ENCODE data around the gene RET. TPM values are rescaled to one million over a fixed set of nuclear protein-coding genes. Genes with fewer than 3 reads are reported as not detected.

The RET gene
- total and polyA plus RNA-seq, 7 experiments from 2014 or later = 0.13 to 0.44 (median 0.20) TPM; not detected in 4

DNA sequence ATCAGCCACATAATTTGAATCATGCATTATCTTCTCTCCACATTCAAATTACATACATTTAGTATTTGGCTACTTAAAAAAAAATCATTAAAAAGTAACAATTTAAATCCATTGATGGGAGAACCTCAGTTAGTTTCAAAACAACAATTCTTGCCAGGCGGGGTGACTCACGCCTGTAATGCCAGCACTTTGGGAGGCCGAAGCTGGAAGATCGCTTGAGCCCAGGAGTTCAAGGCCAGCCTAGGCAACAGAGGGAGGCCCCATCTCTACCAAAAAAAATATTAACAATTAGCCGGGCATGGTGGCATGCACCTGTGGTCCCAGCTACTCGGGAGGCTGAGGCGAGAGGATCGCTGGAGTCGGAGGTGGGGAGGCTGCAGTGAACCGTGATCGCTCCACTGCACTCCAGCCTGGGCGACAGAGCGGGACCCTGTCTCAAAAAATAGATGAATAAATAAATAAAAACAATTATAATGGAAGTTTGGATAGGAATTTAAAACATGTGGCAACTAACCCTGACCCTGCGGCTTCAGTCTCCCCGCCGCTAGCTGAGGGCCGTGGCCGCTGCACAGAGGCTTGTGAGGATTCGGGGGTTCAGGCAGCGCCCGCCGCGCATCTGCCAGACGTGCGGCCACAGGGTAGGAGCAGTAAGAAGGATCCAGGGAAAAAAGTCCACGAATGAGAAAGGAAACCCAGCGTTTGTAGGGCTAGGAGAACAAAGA, 60.3 kb downstream of the RET start:
- Histone ChIP-seq H3K9me3 (ENCODE audit: control insufficient read depth in 2 of 3, low read length in 3 of 3) (no peaks in the 10 kb centered on the region), H3K27ac (ENCODE audit: low read depth, low read length) (peak overlapping the region; percentile 93), H3K36me3 (ENCODE audit: control insufficient read depth in 2 of 3, insufficient read depth in 3 of 3, low read length in 3 of 3) (peaks cover 0 to 3% (median 0%) of the 10 kb centered on the region in 3 experiments), H3K27me3 (ENCODE audit: control insufficient read depth in 2 of 2, insufficient read depth in 2 of 2, low read length in 2 of 2) (no peaks in the 10 kb centered on the region), H3K4me3 (ENCODE audit: low read length) (peak overlapping the region; percentile 83), H3K4me1 (ENCODE audit: control insufficient read depth in 2 of 2, insufficient read depth in 2 of 2, low read length in 2 of 2) (peaks cover 21 to 24% of the 10 kb centered on the region in 2 donors)
- H3K27ac Mint-ChIP-seq = peak overlapping the region; percentile 78 to 100 (median 90)
- H3K36me3 Mint-ChIP-seq = peaks cover 0 to 22% (median 4%) of the 10 kb centered on the region in 5 donors
- DNase-seq (no peak), ATAC-seq (no peak)
- CTCF ChIA-PET = no interaction called here
- peak overlapping the region; percentile 83 to 98 (median 92) for H3K4me3 Mint-ChIP-seq
- peaks cover 0 to 2% (median 0%) of the 10 kb centered on the region in 5 donors for H3K27me3 Mint-ChIP-seq
- intact Hi-C loops (cut with micrococcal nuclease) = loop anchor here in 1 of 2 donors (5.0 to 10.0 kb wide), 4 partner anchors 155 to 582 kb away; partner anchors contain the start of genes ZNF32 and ZNF33B
- H3K9me3 Mint-ChIP-seq = no peaks in the 10 kb centered on the region
- POLR2A ChIA-PET = interaction anchor here (0.7 to 4.4 kb wide), 10 partner anchors 9 to 512 kb away, joined by 3 to 46 read pairs (median 4); partner anchors contain the start of gene ZNF32
- H3K4me1 Mint-ChIP-seq = peaks cover 34 to 70% (median 48%) of the 10 kb centered on the region in 7 donors

DNA sequence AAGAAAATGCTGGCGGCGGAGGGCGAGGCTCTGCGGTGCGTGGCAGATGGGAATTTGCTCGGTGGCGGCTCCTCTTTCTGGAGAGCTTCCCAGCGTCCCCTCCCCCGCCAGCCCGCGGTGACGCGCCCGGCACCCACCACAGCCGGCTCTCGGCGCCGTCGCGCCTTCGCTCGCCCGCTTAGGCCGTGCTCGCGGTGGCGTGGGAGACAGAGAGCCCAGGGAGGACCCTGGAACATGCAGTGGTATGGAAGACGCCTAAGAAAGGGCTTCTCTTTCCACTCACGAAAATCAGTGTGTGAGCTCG, 60.8 kb downstream of the RET start:
- ATAC-seq (peak; percentile 12), DNase-seq (peak in 3 of 9 donors; percentile 10 to 62 (median 32))
- Mint-ChIP-seq H3K27ac (peak overlapping the region; percentile 78 to 100 (median 90)), H3K9me3 (no peaks in the 10 kb centered on the region), H3K36me3 (peaks cover 0 to 25% (median 4%) of the 10 kb centered on the region in 5 donors), H3K4me1 (peaks cover 38 to 71% (median 53%) of the 10 kb centered on the region in 7 donors), H3K4me3 (peak overlapping the region; percentile 83 to 98 (median 92)), H3K27me3 (peaks cover 0 to 2% (median 0%) of the 10 kb centered on the region in 5 donors)
- Histone ChIP-seq H3K36me3 (ENCODE audit: control insufficient read depth in 2 of 3, insufficient read depth in 3 of 3, low read length in 3 of 3) (peaks cover 0 to 3% (median 0%) of the 10 kb centered on the region in 3 experiments), H3K27ac (ENCODE audit: low read depth, low read length) (peak overlapping the region; percentile 93), H3K4me1 (ENCODE audit: control insufficient read depth in 2 of 2, insufficient read depth in 2 of 2, low read length in 2 of 2) (peaks cover 24 to 25% of the 10 kb centered on the region in 2 donors), H3K27me3 (ENCODE audit: control insufficient read depth in 2 of 2, insufficient read depth in 2 of 2, low read length in 2 of 2) (no peaks in the 10 kb centered on the region), H3K4me3 (ENCODE audit: low read length) (peak overlapping the region; percentile 83), H3K9me3 (ENCODE audit: control insufficient read depth in 2 of 3, low read length in 3 of 3) (no peaks in the 10 kb centered on the region)
- ChIA-PET CTCF (interaction anchor here (0.8 to 2.3 kb wide), 2 partner anchors 16 to 67 kb away, joined by 4 to 7 read pairs; no protein-coding TSS in a partner anchor), POLR2A (interaction anchor here (0.8 to 4.4 kb wide), 15 partner anchors 10 to 511 kb away, joined by 3 to 46 read pairs (median 4); partner anchors contain the start of genes HNRNPF and ZNF32)
- intact Hi-C loops (cut with micrococcal nuclease) = loop anchor here (1.0 to 10.0 kb wide), 20 partner anchors 8 to 585 kb away; partner anchors contain the start of genes HNRNPF (in 2 of the 2), ZNF32 (in 2 of the 2), ZNF33B (in 2 of the 2) and BMS1 (in 1 of the 2)

DNA sequence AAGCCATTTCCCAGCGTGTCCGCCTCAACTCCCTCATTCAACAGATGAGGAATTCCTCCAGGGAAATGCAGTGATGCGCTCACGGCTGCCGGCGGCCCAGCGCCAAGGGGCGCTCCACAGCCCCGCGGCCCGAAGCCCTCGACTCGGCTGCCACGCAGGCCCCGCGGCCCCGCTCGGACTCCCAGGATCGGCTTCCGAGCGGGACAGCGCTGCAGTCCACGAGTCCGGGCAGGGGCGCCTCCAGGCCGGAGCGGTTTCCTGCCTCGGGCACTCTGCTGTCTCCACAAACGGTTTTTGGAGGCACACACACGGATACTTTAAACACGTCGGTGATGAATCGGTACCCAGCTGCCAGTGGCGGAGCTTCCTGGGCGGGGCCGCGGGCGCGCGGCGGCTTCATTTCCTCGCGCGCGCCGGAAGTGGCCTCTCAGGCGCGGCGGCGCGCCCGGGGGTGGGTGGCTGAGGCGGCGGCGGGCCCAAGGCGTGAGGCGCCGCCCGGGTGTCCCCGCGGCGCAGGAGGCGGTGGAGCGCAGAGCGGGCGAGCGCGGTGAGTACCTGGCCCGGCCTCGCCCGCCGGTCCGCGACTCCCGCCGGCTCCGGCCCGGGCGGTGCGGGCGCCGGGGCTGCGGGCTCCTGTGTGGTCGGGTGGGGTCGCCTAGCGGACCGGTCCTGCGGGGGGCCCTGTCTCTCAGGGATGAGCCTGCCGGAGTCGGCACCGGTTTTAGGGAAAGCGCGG, 61.3 kb downstream of the RET start, which contains the start of gene CSGALNACT2:
Gene CSGALNACT2 (plus strand): TSS at position 425 of the 736 bp plus-strand sequence. CDS start 16,705 bp downstream, outside the sequence.
- Mint-ChIP-seq H3K27ac (peak within 1 kb of the TSS; percentile 95 to 100 (median 99)), H3K4me3 (peak within 1 kb of the TSS; percentile 93 to 100 (median 98)), H3K36me3 (peaks cover 0 to 25% (median 4%) of the 10 kb centered on the region in 5 donors), H3K27me3 (peaks cover 0 to 2% (median 0%) of the 10 kb centered on the region in 5 donors), H3K9me3 (no peaks in the 10 kb centered on the region), H3K4me1 (peaks cover 40 to 70% (median 57%) of the 10 kb centered on the region in 7 donors)
- no peaks in the 10 kb centered on the region for H3K9me3 ChIP-seq (ENCODE audit: control insufficient read depth in 2 of 3, low read length in 3 of 3)
- peak within 1 kb of the TSS; percentile 93 for H3K27ac ChIP-seq (ENCODE audit: low read depth, low read length)
- no peaks in the 10 kb centered on the region for H3K27me3 ChIP-seq (ENCODE audit: control insufficient read depth in 2 of 2, insufficient read depth in 2 of 2, low read length in 2 of 2)
- DNase-seq (peak; percentile 82 to 92 (median 89)), ATAC-seq (peak; percentile 86)
- H3K4me1 ChIP-seq (ENCODE audit: control insufficient read depth in 2 of 2, insufficient read depth in 2 of 2, low read length in 2 of 2) = peaks cover 24 to 25% of the 10 kb centered on the region in 2 donors
- H3K4me3 ChIP-seq (ENCODE audit: low read length) = peak within 1 kb of the TSS; percentile 83
- ChIA-PET CTCF (interaction anchor here (0.8 to 2.3 kb wide), 2 partner anchors 16 to 66 kb away, joined by 4 to 7 read pairs; no protein-coding TSS in a partner anchor), POLR2A (interaction anchor here (0.6 to 4.4 kb wide), 20 partner anchors 10 to 511 kb away, joined by 3 to 46 read pairs (median 4); partner anchors contain the start of genes HNRNPF and ZNF32)
- intact Hi-C loops (cut with micrococcal nuclease) = loop anchor here (1.0 to 10.0 kb wide), 20 partner anchors 9 to 585 kb away; partner anchors contain the start of genes HNRNPF (in 2 of the 2), ZNF32 (in 2 of the 2), ZNF33B (in 2 of the 2) and BMS1 (in 1 of the 2)
- H3K36me3 ChIP-seq (ENCODE audit: control insufficient read depth in 2 of 3, insufficient read depth in 3 of 3, low read length in 3 of 3) = peaks cover 0 to 3% (median 0%) of the 10 kb centered on the region in 3 experiments

DNA sequence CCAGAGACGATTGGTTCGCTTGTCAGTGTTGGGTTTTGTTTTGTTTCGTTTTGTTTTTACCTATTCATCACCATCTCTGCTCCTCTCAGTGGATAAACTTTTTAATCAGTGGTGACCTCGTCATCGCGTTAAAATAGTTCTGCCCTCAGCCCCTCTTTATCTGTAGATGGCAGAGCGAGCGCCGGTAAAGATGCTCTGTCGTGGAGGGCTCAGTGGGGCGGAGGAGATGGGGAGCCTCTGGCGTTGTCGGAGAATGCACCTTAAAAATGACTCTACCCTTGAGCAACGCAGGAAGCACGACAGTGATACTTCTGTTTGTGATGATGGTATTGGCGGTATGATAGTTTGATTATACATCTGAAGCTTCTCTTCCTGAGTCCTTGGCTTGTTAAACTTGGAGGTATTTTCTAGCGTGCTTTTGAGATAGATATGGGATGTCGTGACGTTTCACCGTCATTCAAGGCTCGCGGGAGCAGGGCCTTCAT, 61.9 kb downstream of the RET start:
- DNase-seq (peak; percentile 49 to 81 (median 73)), ATAC-seq (peak; percentile 76)
- peak overlapping the region; percentile 77 for H3K4me3 ChIP-seq (ENCODE audit: low read length)
- peak overlapping the region; percentile 90 to 100 (median 98) for H3K4me3 Mint-ChIP-seq
- peaks cover 45 to 72% (median 64%) of the 10 kb centered on the region in 7 donors for H3K4me1 Mint-ChIP-seq
- POLR2A ChIA-PET = interaction anchor here (0.6 to 4.4 kb wide), 23 partner anchors 13 to 315 kb away, joined by 3 to 46 read pairs (median 5); partner anchors contain the start of gene HNRNPF
- H3K36me3 ChIP-seq (ENCODE audit: control insufficient read depth in 2 of 3, insufficient read depth in 3 of 3, low read length in 3 of 3) = peaks cover 0 to 3% (median 0%) of the 10 kb centered on the region in 3 experiments
- H3K27ac Mint-ChIP-seq = peak overlapping the region; percentile 95 to 100 (median 99)
- H3K9me3 Mint-ChIP-seq = no peaks in the 10 kb centered on the region
- CTCF ChIA-PET = interaction anchor here (2.3 kb wide), 1 partner anchor 66 kb away, joined by 7 read pairs; no protein-coding TSS in a partner anchor
- peak overlapping the region; percentile 93 for H3K27ac ChIP-seq (ENCODE audit: low read depth, low read length)
- H3K27me3 ChIP-seq (ENCODE audit: control insufficient read depth in 2 of 2, insufficient read depth in 2 of 2, low read length in 2 of 2) = no peaks in the 10 kb centered on the region
- H3K9me3 ChIP-seq (ENCODE audit: control insufficient read depth in 2 of 3, low read length in 3 of 3) = no peaks in the 10 kb centered on the region
- H3K27me3 Mint-ChIP-seq = peaks cover 0 to 2% (median 0%) of the 10 kb centered on the region in 5 donors
- H3K4me1 ChIP-seq (ENCODE audit: control insufficient read depth in 2 of 2, insufficient read depth in 2 of 2, low read length in 2 of 2) = peaks cover 24 to 25% of the 10 kb centered on the region in 2 donors
- peaks cover 0 to 25% (median 4%) of the 10 kb centered on the region in 5 donors for H3K36me3 Mint-ChIP-seq
- intact Hi-C loops (cut with micrococcal nuclease) = loop anchor here (1.0 to 10.0 kb wide), 20 partner anchors 9 to 586 kb away; partner anchors contain the start of genes HNRNPF (in 2 of the 2), ZNF32 (in 2 of the 2), ZNF33B (in 2 of the 2) and BMS1 (in 1 of the 2)

DNA sequence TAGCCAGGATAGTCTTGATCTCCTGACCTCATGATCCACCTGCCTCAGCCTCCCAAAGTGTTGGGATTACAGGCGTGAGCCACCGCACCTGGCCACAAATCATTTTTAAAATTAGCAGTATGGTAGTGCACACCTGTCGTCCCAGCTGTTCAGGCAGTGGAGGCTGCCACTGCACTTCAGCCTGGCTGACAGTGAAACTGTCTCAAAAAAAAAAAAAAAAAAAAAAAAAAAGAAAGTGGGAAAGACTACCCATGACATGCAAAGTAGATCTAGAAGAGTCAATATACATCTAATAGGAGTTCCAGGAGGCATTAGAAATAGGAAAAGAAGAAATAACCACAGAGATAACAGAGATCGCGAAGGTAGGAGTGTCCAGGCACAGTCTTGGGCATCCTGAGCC, 64.6 kb downstream of the RET start:
- H3K36me3 Mint-ChIP-seq = peaks cover 0 to 19% (median 5%) of the 10 kb centered on the region in 5 donors
- intact Hi-C loops (cut with micrococcal nuclease) = loop anchor here in 1 of 2 donors (2.0 kb wide), 1 partner anchor 19 kb away; no protein-coding TSS in a partner anchor
- Histone ChIP-seq H3K36me3 (ENCODE audit: control insufficient read depth in 2 of 3, insufficient read depth in 3 of 3, low read length in 3 of 3) (peaks cover 0 to 3% (median 0%) of the 10 kb centered on the region in 3 experiments), H3K9me3 (ENCODE audit: control insufficient read depth in 2 of 3, low read length in 3 of 3) (no peaks in the 10 kb centered on the region), H3K27ac (ENCODE audit: low read depth, low read length) (no peak overlapping the region), H3K27me3 (ENCODE audit: control insufficient read depth in 2 of 2, insufficient read depth in 2 of 2, low read length in 2 of 2) (no peaks in the 10 kb centered on the region), H3K4me3 (ENCODE audit: low read length) (no peak overlapping the region), H3K4me1 (ENCODE audit: control insufficient read depth in 2 of 2, insufficient read depth in 2 of 2, low read length in 2 of 2) (peaks cover 25 to 30% of the 10 kb centered on the region in 2 donors)
- ATAC-seq (no peak), DNase-seq (no peak)
- peaks cover 58 to 88% (median 73%) of the 10 kb centered on the region in 7 donors for H3K4me1 Mint-ChIP-seq
- peaks cover 0 to 2% (median 0%) of the 10 kb centered on the region in 5 donors for H3K27me3 Mint-ChIP-seq
- H3K27ac Mint-ChIP-seq = peak overlapping the region in 6 of 9 donors; percentile 8 to 100 (median 48)
- POLR2A ChIA-PET = interaction anchor here (0.5 to 4.4 kb wide), 4 partner anchors 10 to 269 kb away, joined by 3 to 25 read pairs (median 4); no protein-coding TSS in a partner anchor
- H3K9me3 Mint-ChIP-seq = no peaks in the 10 kb centered on the region
- CTCF ChIA-PET = interaction anchor here (0.8 kb wide), 1 partner anchor 60 kb away, joined by 3 read pairs; no protein-coding TSS in a partner anchor
- H3K4me3 Mint-ChIP-seq = peak overlapping the region in 9 of 10 donors; percentile 28 to 93 (median 52)

Data from naive thymus-derived CD4-positive, alpha-beta T cell (primary cell).